ACC112 (cell line): ENCODE measurements around the gene TMC8.

Experiments
- H2AFZ ChIP-seq: fragments of 200-600 bp; sonication (generic); one replicate; pipeline ENCODE4 v1.6.0; 2017; ENCODE audit warnings: antibody characterized with exemption, low read length; ENCODE audit not compliant: unreplicated experiment
- H3K27ac ChIP-seq: fragments of 200-600 bp; sonication (generic); 2 replicates; pipeline ENCODE4 v1.5.1; 2014; ENCODE audit warnings: low read depth, mild to moderate bottlenecking, antibody characterized with exemption, low read length, moderate library complexity
- H3K27me3 ChIP-seq: fragments of 200-600 bp; sonication (generic); 2 replicates; pipeline ENCODE4 v1.6.1; 2014; ENCODE audit warnings: mild to moderate bottlenecking, antibody characterized with exemption, low read length, moderate library complexity, mixed read lengths; ENCODE audit not compliant: insufficient read depth
- H3K36me3 ChIP-seq: fragments of 200-600 bp; sonication (generic); 2 replicates; pipeline ENCODE4 v1.6.1; 2016; ENCODE audit warnings: mild to moderate bottlenecking, antibody characterized with exemption, low read length, moderate library complexity, mixed read lengths; ENCODE audit not compliant: insufficient read depth
- H3K4me1 ChIP-seq: fragments of 200-600 bp; sonication (generic); one replicate; pipeline ENCODE4 v1.6.1; 2016; ENCODE audit warnings: low read length, mixed read lengths; ENCODE audit not compliant: insufficient read depth, unreplicated experiment, control insufficient read depth
- H3K4me3 ChIP-seq: fragments of 200-600 bp; sonication (generic); 2 replicates; pipeline ENCODE4 v1.5.1; 2014; ENCODE audit warnings: mild to moderate bottlenecking, low read depth, low read length
- H3K79me2 ChIP-seq: fragments of 200-600 bp; sonication (generic); one replicate; pipeline ENCODE4 v1.6.0; 2016; ENCODE audit warnings: low read length; ENCODE audit not compliant: control insufficient read depth, unreplicated experiment, insufficient read depth

Gene TMC8

DNA sequence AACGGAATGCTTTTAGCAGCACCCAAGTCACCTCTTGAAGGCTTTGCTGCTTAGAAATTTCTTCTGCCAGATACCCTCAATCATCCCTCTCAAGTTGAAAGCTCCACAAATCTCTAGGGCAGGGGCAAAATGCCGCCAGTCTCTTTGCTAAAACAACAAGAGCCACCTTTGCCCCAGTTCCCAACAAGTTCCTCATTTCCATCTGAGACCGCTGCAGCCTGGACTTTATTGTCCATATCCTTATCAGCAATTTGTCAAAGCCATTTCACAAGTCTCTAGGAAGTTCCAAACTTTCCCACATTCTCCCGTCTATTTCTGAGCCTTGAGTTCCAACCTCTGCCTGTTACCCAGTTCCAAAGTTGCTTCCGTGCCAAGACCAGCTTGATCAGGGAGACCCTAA lies 29.5 kb upstream of the TMC8 start:
- no peak overlapping the region for H3K27ac ChIP-seq
- peaks cover 9% of the 10 kb centered on the region; the same call in 1 of the 2 replicates for H3K36me3 ChIP-seq
- H2AFZ ChIP-seq = no peak overlapping the region
- H3K4me1 ChIP-seq = no peaks in the 10 kb centered on the region
- H3K27me3 ChIP-seq = no peaks in the 10 kb centered on the region
- H3K4me3 ChIP-seq = no peak overlapping the region
- H3K79me2 ChIP-seq = no peaks in the 10 kb centered on the region

- Histone ChIP-seq H3K36me3 (peaks cover 9% of the 10 kb centered on the region; the same call in 1 of the 2 replicates), H2AFZ (no peak overlapping the region), H3K4me3 (no peak overlapping the region), H3K79me2 (no peaks in the 10 kb centered on the region), H3K27me3 (no peaks in the 10 kb centered on the region), H3K4me1 (no peaks in the 10 kb centered on the region), H3K27ac (no peak overlapping the region)
Measured at GRCh38 chr17:78101542-78101941, 29.0 kb upstream of the TMC8 start.

DNA sequence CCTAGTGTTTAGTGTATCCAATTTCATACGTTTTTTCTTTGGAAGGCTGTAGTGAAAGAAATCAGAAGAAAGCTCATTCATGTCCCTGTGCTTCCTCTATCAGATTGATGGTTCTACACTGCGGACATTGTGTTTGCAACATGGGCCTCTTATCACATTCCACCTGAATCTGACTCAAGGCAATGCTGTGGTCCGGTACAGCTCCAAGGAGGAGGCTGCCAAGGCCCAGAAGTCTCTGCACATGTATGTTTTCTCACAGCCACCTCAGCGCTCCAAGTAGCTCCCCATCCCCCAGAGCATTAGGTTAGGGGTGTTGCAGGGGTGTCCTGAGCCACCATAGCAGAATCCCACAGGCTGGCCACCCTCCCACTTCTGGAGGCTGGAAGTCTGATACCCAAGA lies 27.3 kb upstream of the TMC8 start:
- H3K4me1 ChIP-seq = no peaks in the 10 kb centered on the region
- H3K27ac ChIP-seq = no peak overlapping the region
- H3K27me3 ChIP-seq = no peaks in the 10 kb centered on the region
- H2AFZ ChIP-seq = no peak overlapping the region
- H3K36me3 ChIP-seq = peaks cover 6% of the 10 kb centered on the region; the same call in 1 of the 2 replicates
- H3K4me3 ChIP-seq = no peak overlapping the region
- no peaks in the 10 kb centered on the region for H3K79me2 ChIP-seq

DNA sequence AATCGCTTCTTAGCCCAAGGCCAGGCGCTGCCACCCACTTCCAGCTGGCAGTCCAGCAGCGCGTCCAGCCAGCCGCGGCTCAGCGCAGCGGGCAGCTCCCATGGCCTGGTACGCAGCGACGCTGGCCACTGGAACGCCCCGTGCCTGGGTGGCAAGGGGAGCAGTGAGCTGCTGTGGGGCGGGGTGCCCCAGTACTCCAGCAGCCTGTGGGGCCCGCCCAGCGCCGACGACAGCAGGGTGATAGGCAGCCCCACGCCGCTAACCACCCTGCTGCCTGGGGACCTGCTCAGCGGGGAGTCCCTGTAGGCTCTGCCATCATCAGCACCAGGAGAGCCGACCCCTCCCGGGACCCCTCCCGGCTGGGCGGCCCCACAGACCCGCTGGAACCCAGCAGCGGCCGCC lies 26.0 kb upstream of the TMC8 start:
- no peak overlapping the region for H3K4me3 ChIP-seq
- H3K4me1 ChIP-seq = no peaks in the 10 kb centered on the region
- peaks cover 3% of the 10 kb centered on the region; the same call in 1 of the 2 replicates for H3K36me3 ChIP-seq
- no peak overlapping the region for H3K27ac ChIP-seq
- H3K27me3 ChIP-seq = no peaks in the 10 kb centered on the region
- no peaks in the 10 kb centered on the region for H3K79me2 ChIP-seq
- H2AFZ ChIP-seq = no peak overlapping the region

GRCh38 chr17:78105101-78105500 lies 25.5 kb upstream of the TMC8 start:
- Histone ChIP-seq H3K27ac (no peak overlapping the region), H3K27me3 (no peaks in the 10 kb centered on the region), H3K36me3 (no peaks in the 10 kb centered on the region), H3K4me3 (no peak overlapping the region), H3K79me2 (no peaks in the 10 kb centered on the region), H3K4me1 (no peaks in the 10 kb centered on the region), H2AFZ (no peak overlapping the region)

GRCh38 chr17:78105551-78105950 lies 25.0 kb upstream of the TMC8 start:
- H3K79me2 ChIP-seq = no peaks in the 10 kb centered on the region
- no peak overlapping the region for H3K4me3 ChIP-seq
- H2AFZ ChIP-seq = no peak overlapping the region
- H3K36me3 ChIP-seq = no peaks in the 10 kb centered on the region
- no peaks in the 10 kb centered on the region for H3K27me3 ChIP-seq
- no peak overlapping the region for H3K27ac ChIP-seq
- no peaks in the 10 kb centered on the region for H3K4me1 ChIP-seq

- no peak overlapping the region for H2AFZ ChIP-seq
- H3K27ac ChIP-seq = no peak overlapping the region
- no peaks in the 10 kb centered on the region for H3K79me2 ChIP-seq
- H3K36me3 ChIP-seq = no peaks in the 10 kb centered on the region
- no peak overlapping the region for H3K4me3 ChIP-seq
- no peaks in the 10 kb centered on the region for H3K4me1 ChIP-seq
- H3K27me3 ChIP-seq = no peaks in the 10 kb centered on the region
Measured at GRCh38 chr17:78106211-78106610, 24.4 kb upstream of the TMC8 start.

DNA sequence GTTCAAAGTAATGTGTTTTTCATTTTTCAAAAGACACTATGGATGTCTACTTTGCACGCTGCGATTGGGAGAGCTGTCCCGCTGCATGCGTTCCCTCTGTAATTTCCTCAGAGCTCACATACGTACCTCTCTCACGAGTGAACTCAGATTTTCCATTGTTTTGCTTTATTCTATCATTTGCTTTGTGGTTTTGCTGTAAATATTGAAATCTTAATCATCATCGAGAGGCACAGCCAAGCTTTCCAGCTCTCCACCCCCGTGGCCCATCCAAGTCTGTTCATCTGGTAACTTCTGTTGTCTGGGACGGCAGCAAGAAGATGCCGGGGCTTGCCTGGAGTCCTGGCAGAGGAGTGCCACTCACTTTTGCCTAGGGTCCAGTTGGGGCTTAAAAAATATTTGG lies 23.1 kb upstream of the TMC8 start:
- Histone ChIP-seq H3K27me3 (no peaks in the 10 kb centered on the region), H3K36me3 (no peaks in the 10 kb centered on the region), H2AFZ (no peak overlapping the region), H3K4me1 (no peaks in the 10 kb centered on the region), H3K27ac (no peak overlapping the region), H3K4me3 (no peak overlapping the region), H3K79me2 (no peaks in the 10 kb centered on the region)

- H3K79me2 ChIP-seq = no peaks in the 10 kb centered on the region
- no peaks in the 10 kb centered on the region for H3K27me3 ChIP-seq
- H3K4me1 ChIP-seq = no peaks in the 10 kb centered on the region
Measured at GRCh38 chr17:78107976-78108725, 22.4 kb upstream of the TMC8 start.

DNA sequence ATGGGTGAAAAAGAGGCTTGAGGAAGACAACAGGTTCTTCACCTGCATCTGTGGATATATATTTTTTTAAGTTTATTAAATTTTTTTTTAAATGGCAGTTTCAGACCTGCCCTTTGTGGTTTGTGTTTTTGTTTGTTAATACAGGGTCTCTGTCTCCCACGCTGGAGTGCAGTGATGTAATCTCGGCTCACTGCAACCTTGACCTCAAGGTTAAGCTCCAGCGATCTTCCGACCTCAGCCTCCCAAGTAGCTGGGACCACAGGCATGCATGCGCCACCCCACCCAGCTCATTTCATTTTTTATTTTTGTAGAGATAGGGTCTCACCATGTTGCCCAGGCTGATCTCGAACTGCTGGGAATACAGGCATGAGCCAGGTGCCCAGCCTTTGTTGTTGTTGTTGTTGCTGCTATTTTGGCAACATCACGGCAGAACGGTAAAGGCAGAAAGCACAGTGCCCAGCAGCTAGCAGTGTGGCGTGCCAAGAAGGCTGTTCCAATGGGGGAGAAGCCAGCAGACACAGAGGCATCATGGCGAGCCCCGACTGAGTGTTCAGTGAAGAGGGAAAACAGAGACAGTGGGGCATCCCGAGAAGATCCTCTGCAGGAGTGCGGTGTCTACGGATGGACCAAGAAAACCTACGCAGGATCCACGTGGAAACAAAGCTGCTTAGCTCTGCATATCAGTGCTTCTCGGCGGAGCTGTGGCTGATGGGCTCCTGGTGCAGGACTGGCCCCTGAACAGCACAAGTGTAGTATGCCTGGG lies 21.7 kb upstream of the TMC8 start:
- Histone ChIP-seq H3K4me1 (no peaks in the 10 kb centered on the region), H3K27me3 (no peaks in the 10 kb centered on the region), H3K4me3 (no peak overlapping the region), H3K36me3 (no peaks in the 10 kb centered on the region), H2AFZ (no peak overlapping the region), H3K79me2 (no peaks in the 10 kb centered on the region), H3K27ac (no peak overlapping the region)

More at GRCh38 chr17:78107976-78108725, 22.4 kb upstream of the TMC8 start:
- Histone ChIP-seq H3K4me3 (no peak overlapping the region), H3K27ac (no peak overlapping the region), H3K36me3 (no peaks in the 10 kb centered on the region), H2AFZ (no peak overlapping the region)

- no peaks in the 10 kb centered on the region for H3K27me3 ChIP-seq
- H3K36me3 ChIP-seq = no peaks in the 10 kb centered on the region
- H3K27ac ChIP-seq = no peak overlapping the region
- no peaks in the 10 kb centered on the region for H3K79me2 ChIP-seq
- H3K4me3 ChIP-seq = no peak overlapping the region
- no peaks in the 10 kb centered on the region for H3K4me1 ChIP-seq
- H2AFZ ChIP-seq = no peak overlapping the region
Measured at GRCh38 chr17:78109489-78109761, 21.1 kb upstream of the TMC8 start.
